22Rv1 (cell line): Measurements from ENCODE around the gene NRXN3.

Experiments used
- CTCF ChIP-seq: fragments of 450-650 bp; IDR thresholded peaks from 2 replicates; pipeline ENCODE4 v1.5.1; 2017; ENCODE audit warnings: mild to moderate bottlenecking
- ZFX ChIP-seq: fragments of 450-650 bp; IDR thresholded peaks from 2 replicates; pipeline ENCODE4 v1.6.1; 2017; ENCODE audit warnings: antibody characterized with exemption, borderline replicate concordance

- no peak for TF ChIP-seq CTCF
- no peak for TF ChIP-seq ZFX
Measured at GRCh38 chr14:79786522-79786921, 1616.3 kb downstream of the NRXN3 start.
